GM20431 (cell line): ENCODE measurements around the gene C17orf107.
"Not testable (repeated sequence)": the region's sequence is repeated elsewhere in the genome, so short reads cannot be mapped to it uniquely, and the experiment has no call there.

Experiments
- in situ Hi-C: fragments of 300-500 bp; cut with MseI, MboI; formaldehyde crosslinking; loops from one replicate; pipeline ENCODE4 v1.15.0; 2020; ENCODE audit warnings: low sequenced_read_pairs; ENCODE audit not compliant: unreplicated experiment

Gene C17orf107

DNA sequence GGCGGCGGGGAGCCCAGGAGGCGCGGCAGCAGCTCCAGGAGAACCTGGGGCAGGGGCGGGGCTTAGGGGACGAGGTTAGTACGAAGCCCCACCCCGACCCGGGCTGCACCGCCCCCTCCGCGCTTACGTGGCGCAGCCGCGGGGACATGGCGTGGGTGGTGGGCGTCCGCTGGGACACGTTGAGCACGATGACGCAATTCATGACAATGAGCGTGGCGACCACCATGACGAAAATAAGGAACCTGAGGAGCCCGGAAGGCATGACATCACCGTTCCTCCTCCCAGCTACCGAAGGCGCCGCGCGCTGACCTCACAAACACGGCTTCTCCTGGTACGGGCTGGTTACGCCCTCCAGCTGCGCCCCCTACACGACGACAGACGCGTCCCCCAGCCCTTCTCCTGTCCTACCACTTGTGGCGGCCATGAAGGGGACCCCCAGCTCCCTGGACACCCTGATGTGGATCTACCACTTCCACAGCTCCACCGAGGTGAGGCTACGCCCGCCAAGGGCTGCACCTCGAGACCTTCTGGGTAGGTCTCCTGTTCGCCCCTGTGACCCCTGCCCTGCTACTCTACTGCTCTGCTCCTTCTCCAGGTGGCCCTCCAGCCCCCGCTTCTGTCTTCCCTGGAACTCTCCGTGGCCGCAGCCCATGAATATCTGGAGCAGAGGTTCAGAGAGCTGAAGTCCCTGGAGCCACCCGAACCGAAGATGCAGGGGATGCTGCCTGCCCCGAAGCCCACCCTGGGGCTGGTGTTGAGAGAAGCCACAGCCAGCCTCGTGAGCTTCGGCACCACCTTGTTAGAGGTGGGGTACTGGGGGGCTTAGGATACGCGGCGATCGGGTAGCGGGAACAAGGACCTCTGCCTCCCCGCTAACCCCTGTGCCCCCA, at the start of gene C17orf107:
Gene C17orf107 (plus strand): TSS at position 196 of the 890 bp plus-strand sequence. CDS start 227 bp downstream, at position 423.
- in situ Hi-C loops, result no loop called here

- in situ Hi-C loops, result no loop called here
Measured at GRCh38 chr17:4850246-4850645, 49.1 kb upstream of the C17orf107 start.

DNA sequence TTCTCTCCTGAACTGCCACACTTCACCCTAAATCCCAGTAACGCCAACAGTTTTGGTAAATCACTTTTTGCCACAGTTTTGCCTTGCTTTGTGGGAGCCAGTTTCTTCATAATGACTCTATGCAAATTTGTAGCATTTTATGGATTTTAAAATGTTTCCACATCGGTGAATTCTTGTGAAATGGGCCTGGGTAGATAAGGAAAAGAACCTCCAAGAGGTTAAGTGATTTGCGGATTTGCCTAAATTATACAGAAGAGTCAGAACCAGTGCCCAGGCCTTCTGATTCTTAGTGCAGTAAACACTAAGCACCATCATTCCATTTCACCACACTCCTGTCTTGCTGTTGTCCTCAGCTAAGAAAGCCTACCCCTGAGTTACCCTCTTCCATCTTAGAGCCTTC, 48.3 kb upstream of the C17orf107 start:
- in situ Hi-C loops, result no loop called here

DNA sequence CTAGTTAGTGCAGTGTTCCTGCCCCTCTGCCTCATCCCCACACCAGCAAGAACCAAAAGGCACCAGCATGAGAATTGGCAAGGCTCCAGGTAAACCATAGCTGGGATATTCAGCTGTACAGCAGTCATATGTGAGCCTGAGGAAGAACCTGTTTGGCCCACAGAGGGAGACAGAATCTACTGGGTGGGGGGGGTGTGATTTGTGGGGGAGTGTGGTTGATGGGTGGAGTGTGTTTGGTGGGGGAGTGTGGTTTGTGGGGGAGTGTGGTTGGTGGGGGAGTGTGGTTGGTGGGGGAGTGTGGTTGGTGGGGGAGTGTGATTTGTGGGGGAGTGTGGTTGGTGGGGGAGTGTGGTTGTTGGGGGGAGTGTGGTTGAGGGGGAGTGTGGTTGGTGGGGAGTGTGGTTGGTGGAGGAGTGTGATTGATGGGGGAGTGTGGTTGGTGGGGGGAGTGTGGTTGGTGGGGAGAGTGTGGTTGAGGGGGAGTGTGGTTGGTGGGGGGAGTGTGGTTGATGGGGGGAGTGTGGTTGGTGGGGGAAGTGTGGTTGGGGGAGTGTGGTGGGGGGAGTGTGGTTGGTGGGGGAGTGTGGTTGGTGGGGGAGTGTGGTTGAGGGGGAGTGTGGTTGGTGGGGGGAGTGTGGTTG, 46.6 kb upstream of the C17orf107 start:
- in situ Hi-C loops, result no loop called here

DNA sequence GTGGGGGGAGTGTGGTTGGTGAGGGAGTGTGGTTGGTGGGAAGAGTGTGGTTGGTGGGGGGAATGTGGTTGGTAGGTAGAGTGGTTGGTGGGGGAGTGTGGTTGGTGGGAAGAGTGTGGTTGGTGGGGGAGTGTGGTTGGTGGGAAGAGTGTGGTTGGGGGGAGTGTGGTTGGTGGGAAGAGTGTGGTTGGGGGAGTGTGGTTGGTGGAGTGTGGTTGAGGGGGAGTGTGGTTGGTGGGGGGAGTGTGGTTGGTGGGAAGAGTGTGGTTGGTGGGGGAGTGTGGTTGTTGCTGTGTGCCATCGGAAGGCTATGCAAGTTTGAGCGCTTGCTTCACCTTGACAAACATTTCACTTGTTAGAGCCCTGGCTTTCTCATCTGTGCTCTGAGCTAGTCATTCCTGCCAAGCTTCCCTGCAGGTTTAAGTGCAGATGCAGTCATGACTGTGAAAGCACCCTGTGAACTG, 46.1 kb upstream of the C17orf107 start:
- in situ Hi-C loops, result no loop called here

DNA sequence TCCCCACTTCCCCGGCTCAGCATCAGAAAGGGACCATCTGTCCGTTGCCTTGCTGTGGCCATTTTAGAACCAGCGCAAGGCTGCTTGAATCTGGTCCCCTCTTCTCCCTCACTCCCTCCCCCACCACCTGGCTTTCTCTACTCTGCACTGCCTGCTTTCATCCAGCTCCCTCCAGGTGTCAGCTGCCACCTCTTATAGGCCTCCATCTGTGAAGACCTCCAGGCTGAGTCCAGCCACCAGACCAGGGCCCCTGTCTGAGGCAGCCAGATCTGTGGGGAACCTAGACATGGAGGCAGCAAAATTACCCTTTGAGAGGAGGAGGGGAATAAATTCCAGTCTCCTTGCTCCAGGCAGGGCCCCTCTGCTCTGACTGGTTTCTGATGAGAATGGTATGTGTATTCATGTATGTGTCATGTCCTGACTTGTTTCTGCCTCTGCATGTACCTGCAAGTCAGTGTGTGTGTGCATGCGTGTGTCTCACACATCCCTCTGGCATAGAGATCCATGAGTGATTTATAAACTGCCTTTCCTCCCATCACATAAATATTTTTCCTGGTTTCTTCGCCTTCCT, 45.1 kb upstream of the C17orf107 start:
- in situ Hi-C loops, result no loop called here

DNA sequence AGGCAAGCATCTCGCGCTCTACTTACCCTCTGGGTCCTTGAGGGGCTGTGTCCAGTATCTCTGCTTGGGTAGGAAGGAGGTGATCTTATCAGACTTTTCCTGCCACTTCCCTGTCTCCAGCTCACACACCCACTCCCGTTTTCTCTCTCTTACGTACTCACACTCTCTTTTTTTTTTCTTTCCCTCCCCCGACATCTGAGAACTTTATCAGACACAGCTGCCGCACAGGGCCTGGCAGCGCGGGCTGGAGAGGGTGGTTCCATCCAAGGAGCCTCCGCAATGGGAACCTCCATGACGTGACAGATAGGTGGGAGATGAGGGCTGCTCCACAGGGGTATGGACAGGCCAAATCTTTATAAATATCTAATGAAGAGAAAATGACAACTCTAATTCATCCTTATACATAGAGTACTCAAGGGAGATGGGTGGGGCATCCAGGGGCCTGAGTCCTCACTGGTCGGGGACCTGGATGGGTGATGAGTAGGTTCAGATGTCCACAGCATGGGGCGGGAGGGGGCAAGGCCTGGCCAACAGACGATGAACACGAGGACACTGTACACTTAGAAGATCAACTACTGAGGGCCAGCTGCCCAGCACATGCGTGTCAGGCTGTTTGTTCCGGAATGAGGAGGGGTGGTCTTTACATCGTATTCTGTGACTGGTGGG, 42.9 kb upstream of the C17orf107 start:
- in situ Hi-C loops, result no loop called here

- in situ Hi-C loops, result no loop called here
Measured at GRCh38 chr17:4856937-4857314, 42.4 kb upstream of the C17orf107 start.

DNA sequence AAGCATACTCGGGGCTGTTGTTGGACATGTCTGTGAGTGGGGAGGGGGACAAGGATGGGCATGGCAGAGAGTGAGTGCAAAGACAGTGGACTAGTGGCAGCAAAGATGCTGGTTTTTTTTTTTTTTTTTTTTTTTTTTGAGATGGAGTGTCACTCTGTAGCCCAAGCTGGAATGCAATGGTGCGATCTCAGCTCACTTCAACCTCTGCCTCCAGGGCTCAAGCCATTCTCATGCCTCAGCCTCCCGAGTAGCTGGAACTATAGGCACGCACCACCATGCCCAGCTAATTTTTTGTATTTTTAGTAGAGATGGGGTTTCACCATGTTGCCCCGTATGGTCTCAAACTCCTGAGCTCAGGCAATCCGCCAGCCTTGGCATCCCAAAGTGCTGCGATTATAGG, 42.0 kb upstream of the C17orf107 start:
- in situ Hi-C loops, result not testable (repeated sequence)

- in situ Hi-C loops, result no loop called here
Measured at GRCh38 chr17:4858068-4858881, 41.1 kb upstream of the C17orf107 start.

GRCh38 chr17:4858882-4859260, 40.5 kb upstream of the C17orf107 start:
- in situ Hi-C loops, result no loop called here

DNA sequence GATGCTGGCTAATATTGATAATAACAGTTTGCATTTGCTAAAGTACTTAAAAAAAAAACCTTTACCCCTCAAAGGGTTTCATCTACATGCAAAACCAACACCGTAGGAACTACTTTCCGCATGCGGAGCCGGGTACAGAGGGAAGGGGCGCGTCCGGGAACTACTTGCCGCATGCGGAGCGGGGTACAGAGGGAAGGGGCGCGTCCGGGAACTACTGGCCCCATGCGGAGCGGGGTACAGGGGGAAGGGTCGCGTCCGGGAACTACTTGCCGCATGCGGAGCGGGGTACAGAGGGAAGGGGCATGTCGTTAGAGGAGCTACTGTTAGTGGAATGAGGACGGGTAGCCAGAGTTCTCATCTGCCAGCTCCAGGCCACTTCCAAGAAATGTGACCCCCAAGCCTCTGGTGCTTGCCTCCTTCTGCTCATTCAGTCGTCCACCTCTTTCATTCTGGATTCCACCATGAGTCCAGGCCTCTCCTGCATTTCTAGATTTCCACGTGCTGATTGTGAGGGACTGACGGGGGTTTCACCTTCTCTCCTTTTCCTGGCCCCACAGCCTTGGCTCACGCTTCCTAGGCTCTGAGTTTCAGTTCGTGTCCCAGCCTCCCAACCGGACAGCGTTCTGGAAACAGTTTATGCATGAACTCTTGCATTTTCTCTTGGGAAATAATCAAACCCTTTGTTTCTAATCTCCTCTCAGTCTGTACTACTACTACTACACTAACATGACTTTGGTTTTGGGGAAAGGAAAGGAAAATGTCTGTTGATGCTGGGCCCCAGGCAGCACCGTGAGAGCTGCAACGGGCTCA, 39.3 kb upstream of the C17orf107 start:
- in situ Hi-C loops, result no loop called here

DNA sequence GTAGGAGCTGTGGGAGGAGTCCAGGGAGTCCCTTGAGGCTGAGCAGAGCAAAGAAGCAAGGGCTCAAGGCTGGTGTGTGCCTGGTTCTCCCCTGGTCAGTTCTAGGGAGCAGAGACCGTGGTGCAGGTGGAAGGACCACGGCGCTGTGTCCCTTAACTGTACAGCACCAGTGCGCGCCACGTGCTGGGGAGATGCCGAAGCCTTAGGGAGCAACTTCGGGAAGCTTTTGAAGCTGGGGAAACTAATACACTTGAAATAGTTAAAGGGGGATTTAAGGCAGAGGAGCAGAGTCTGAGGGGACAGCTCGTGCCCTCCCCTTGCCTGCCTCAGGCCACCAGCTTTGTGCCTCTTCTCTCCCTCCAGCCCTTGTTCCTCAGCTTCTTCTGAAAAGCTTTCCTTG, 38.7 kb upstream of the C17orf107 start:
- in situ Hi-C loops, result no loop called here

DNA sequence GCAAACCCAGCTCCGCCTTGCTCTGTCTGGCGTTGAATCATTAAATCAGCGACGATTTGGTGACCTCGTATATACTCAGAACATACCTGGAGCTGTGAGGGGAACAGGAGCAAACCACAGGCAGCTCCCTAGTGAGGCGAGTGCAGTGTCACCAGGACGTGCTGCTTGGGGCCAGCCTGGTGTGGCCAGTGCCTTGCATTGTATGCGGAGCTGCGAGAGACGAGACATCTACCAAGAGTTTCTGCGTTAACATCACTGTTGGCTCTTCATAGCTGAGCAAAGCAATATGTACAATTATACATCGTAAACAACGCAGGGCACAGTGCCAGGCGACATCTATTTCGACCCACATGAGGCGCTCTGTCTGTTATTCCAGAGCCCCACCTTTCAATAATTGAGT, 38.3 kb upstream of the C17orf107 start:
- in situ Hi-C loops, result no loop called here

DNA sequence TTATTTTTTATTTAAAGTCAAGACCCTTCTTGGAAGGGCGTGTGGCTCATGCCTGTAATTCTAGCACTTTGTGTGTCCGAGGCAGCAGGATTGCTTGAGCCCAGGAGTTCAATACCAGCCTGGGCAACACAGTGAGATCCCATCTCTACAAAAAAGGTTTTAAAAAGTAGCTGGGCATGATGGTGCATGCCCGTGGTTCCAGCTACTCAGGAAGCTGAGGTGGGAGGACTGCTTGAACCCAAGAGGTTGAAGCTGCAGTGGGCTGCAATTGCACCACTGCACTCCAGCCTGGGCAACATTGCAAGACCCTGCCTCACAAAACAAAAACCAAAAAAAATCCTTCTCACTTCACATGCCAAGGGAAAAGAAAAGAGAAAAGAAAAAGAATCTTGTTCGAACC, 36.6 kb upstream of the C17orf107 start:
- in situ Hi-C loops, result no loop called here

DNA sequence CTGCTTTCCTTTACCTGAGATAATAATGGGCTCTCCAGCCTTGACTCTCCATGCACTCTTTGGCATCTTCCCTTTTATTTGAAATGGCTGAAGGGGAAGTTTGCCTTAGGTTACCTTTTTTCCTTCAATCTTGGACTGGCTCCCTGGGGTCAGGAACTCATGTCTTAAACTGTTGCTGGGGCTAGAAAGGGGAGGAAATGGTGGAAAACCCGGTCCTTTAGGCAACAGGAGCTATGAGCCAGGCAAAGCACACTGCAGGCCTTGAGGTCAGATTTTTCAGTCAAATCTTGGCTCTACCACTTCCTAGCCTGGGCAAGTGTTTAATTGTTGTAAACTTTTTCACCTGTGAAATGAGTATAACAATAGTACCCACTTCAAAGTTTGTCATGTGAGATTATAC, 36.0 kb upstream of the C17orf107 start:
- in situ Hi-C loops, result no loop called here

- in situ Hi-C loops, result not testable (repeated sequence)
Measured at GRCh38 chr17:4867535-4867934, 31.8 kb upstream of the C17orf107 start.

DNA sequence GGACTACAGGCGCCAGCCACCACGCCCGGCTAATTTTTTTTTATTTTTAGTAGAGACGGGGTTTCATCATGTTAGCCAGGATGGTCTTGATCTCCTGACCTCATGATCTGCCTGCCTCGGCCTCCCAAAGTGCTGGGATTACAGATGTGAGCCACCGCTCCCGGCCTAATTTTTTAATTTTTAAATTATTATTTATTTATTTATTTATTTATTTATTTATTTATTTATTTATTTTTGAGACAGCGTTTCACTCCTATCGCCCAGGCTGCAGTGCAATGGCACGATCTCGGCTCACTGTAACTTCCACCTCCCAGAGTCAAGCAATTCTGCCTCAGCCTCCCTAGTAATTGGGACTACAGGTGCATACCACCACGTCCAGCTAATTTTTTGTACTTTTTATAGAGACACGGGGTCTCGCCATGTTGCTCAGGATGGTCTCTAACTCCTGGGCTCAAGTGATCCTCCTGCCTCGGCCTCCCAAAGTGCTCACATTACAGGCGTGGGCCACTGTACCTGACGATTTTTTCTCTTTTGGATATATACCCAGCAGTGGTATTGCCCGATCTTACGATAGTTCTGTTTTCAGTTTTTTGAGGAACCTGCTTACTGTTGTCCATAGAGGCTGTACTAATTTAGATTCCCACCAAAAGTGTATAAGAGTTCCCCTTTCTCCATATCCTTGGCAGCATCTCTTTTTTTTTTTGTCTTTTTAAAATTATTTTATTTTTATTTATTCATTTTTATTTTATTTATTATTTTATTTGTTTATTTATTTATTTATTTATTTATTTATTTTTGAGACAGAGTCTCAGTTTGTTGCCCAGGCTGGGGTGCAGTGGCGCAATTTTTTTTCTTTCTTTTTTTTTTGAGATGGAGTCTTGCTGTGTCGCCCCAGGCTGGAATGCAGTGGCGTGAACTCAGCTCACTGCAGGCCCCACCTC, 30.0 kb upstream of the C17orf107 start:
- in situ Hi-C loops, result not testable (repeated sequence)
